ENCODE measurements around the gene FOXF2. TPM values are rescaled to one million over a fixed set of nuclear protein-coding genes. Genes with fewer than 3 reads are reported as not detected.

Gene FOXF2
- total and polyA plus RNA-seq, 2 of the 13 experiments (the other 11 are each of a cell fraction or from before 2014, with no cell fraction given) = not detected

DNA sequence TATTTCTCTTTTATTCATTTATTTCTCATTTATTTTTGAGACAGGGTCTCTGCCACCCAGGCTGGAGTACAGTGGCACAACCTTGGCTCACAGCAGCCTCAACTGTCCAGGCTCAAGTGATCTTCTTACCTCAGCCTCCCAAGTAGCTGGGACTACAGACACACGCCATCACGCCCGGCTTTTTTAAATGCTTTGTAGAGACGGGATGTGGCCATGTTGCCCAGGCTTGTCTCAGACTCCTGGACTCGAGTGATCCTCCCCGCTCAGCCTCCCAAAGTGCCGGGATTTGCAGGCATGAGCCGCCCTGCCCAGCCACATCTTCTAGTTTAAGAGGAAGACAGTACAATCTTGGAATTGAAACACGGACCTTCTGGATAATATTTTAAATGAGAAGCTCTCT is 21.6 kb upstream of the FOXF2 start:
- CTCF ChIA-PET (ENCODE audit: low intra/inter-chr PET ratio, low total read pairs) = no interaction called here

More for the DNA sequence above, 21.6 kb upstream of the FOXF2 start:
- Histone ChIP-seq H3K4me3 (replicated peaks in 1 of 3; ENCODE audit: insufficient read depth in 1 of 3, low read depth in 2 of 3, low read length in 3 of 3) (no peak overlapping the region), H3K9ac (ENCODE audit: insufficient read depth, low read depth, low read length) (no peak overlapping the region), H3K36me3 (replicated peaks in 1 of 2; ENCODE audit: control insufficient read depth in 1 of 2, insufficient read depth in 2 of 2, low read length in 2 of 2) (no peaks in the 10 kb centered on the region), H2AFZ (ENCODE audit: low read length) (no peak overlapping the region), H4K20me1 (ENCODE audit: insufficient read depth, low read length) (no peaks in the 10 kb centered on the region), H3K27ac (ENCODE audit: extremely low read length, insufficient read depth, low read length) (no peak overlapping the region), H3K4me1 (ENCODE audit: insufficient read depth, low read length) (no peaks in the 10 kb centered on the region), H3K9me3 (ENCODE audit: low read length) (no peaks in the 10 kb centered on the region), H3K79me2 (ENCODE audit: insufficient read depth, low read length) (no peaks in the 10 kb centered on the region), H3K4me2 (ENCODE audit: low read depth, low read length) (no peak overlapping the region), H3K27me3 (ENCODE audit: control insufficient read depth in 1 of 2, insufficient read depth in 2 of 2, low read length in 2 of 2) (peaks cover 1 to 58% of the 10 kb centered on the region in 2 experiments; a peak in 4 of 5 replicates)
- POLR2A ChIA-PET = no interaction called here
- WGBS (ENCODE audit: low lambda C conversion rate) = 27% methylated on average over 9 of the region's 9 CpGs
- in situ Hi-C loops (cut with HindIII; ENCODE audit: extremely low pct_ligation_motif_present, low pct_unique_long_range_greater_than_20kb) = no loop called here
- DNase-seq (ENCODE audit: low spot score) (no peak), ATAC-seq (no peak), FAIRE-seq (no peak)
- no peak for TF ChIP-seq CENPBD1 (CRISPR knock-in tag; IDR thresholded peaks at IDR 0.05; ENCODE audit: borderline replicate concordance, low read depth)
- TF ChIP-seq NFRKB (IDR thresholded peaks at IDR 0.05) = no peak
- TF ChIP-seq ZMYM4 (CRISPR knock-in tag; IDR thresholded peaks at IDR 0.05) = no peak
- no peak for TF ChIP-seq SRSF9 (IDR thresholded peaks at IDR 0.05; ENCODE audit: borderline replicate concordance, insufficient read depth, low read depth, low read length, poor library complexity, severe bottlenecking)
- TF ChIP-seq ZNF772 (CRISPR knock-in tag; IDR thresholded peaks at IDR 0.05) = no peak
- TF ChIP-seq FOSL2 (CRISPR knock-in tag; IDR thresholded peaks at IDR 0.05) = no peak
- TF ChIP-seq ZNF652 (CRISPR knock-in tag; IDR thresholded peaks at IDR 0.05; ENCODE audit: borderline replicate concordance, low read depth) = no peak
- TF ChIP-seq JUNB (CRISPR knock-in tag; IDR thresholded peaks at IDR 0.05; ENCODE audit: borderline replicate concordance) = no peak
- no peak for TF ChIP-seq HNF1B (CRISPR knock-in tag; IDR thresholded peaks at IDR 0.05)
- no peak for TF ChIP-seq KLF15 (CRISPR knock-in tag; IDR thresholded peaks at IDR 0.05; ENCODE audit: borderline replicate concordance)
- TF ChIP-seq, protein P1, sequence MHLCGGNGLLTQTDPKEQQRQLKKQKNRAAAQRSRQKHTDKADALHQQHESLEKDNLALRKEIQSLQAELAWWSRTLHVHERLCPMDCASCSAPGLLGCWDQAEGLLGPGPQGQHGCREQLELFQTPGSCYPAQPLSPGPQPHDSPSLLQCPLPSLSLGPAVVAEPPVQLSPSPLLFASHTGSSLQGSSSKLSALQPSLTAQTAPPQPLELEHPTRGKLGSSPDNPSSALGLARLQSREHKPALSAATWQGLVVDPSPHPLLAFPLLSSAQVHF (CRISPR knock-in tag; IDR thresholded peaks at IDR 0.05) = no peak
- no peak for TF ChIP-seq ZSCAN12 (CRISPR knock-in tag; IDR thresholded peaks at IDR 0.05)
- no peak for TF ChIP-seq ZNF83 (CRISPR knock-in tag; IDR thresholded peaks at IDR 0.05; ENCODE audit: borderline replicate concordance)
- TF ChIP-seq, protein P2, sequence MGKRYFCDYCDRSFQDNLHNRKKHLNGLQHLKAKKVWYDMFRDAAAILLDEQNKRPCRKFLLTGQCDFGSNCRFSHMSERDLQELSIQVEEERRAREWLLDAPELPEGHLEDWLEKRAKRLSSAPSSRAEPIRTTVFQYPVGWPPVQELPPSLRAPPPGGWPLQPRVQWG (CRISPR knock-in tag; IDR thresholded peaks at IDR 0.05; ENCODE audit: borderline replicate concordance, low read depth) = no peak
- no TSS peak for BruUV-seq (replicated peaks)
- intact Hi-C loops (cut with micrococcal nuclease; ENCODE audit: unreplicated experiment) = no loop called here

Data from HepG2 (cell line).